GOT3 (cell line): ENCODE results near the gene PPP4C.
"Not testable (repeated sequence)": the region's sequence is repeated elsewhere in the genome, so short reads cannot be mapped to it uniquely, and the experiment has no call there.

Experiments
- DNase-seq: peaks from one replicate; lab custom pipeline; 2025; ENCODE audit warnings: mixed read lengths; lab: John Stamatoyannopoulos, UW

The PPP4C gene

GRCh38 chr16:30125690-30126089 lies 49.9 kb downstream of the PPP4C start:
- DNase-seq = not testable (repeated sequence)

GRCh38 chr16:30127993-30128392 lies 52.2 kb downstream of the PPP4C start:
- no peak for DNase-seq

- no peak for DNase-seq
Measured at GRCh38 chr16:30131869-30132475, 56.2 kb downstream of the PPP4C start.

- no peak for DNase-seq
Measured at GRCh38 chr16:30132591-30132990, 56.8 kb downstream of the PPP4C start.
